Astrocyte (in vitro differentiated cells and primary cell): ENCODE measurements around the gene NT5C1B. TPM values are rescaled to one million over a fixed set of nuclear protein-coding genes. Genes with fewer than 3 reads are reported as not detected.

ENCODE experiments used
- DNase-seq: peaks from one replicate; pipeline ENCODE4 v3.0.0-alpha.2; 2010; ENCODE audit warnings: low read depth
- FAIRE-seq: peaks from 2 replicates; lab custom pipeline; 2011; peaks lifted over from hg19 to GRCh38; lab: Jason Lieb, UNC
- H2AFZ ChIP-seq: 2 replicates; pipeline ENCODE4 v1.6.0; 2012; ENCODE audit warnings: low read depth, low read length, inconsistent platforms
- H3K27ac ChIP-seq: 2 replicates; pipeline ENCODE4 v1.5.1; 2011; ENCODE audit warnings: low read depth, low read length, inconsistent platforms
- H3K27me3 ChIP-seq: 2 replicates; pipeline ENCODE4 v1.6.0; 2011; ENCODE audit warnings: low read length, inconsistent platforms; ENCODE audit not compliant: insufficient read depth
- H3K36me3 ChIP-seq: 2 replicates; pipeline ENCODE4 v1.5.1; 2011; ENCODE audit warnings: low read length, inconsistent platforms; ENCODE audit not compliant: insufficient read depth
- H3K4me1 ChIP-seq: 2 replicates; pipeline ENCODE4 v1.5.1; 2011; ENCODE audit warnings: low read length, inconsistent platforms; ENCODE audit not compliant: insufficient read depth
- H3K4me2 ChIP-seq: 2 replicates; pipeline ENCODE4 v1.6.0; 2012; ENCODE audit warnings: low read length, inconsistent platforms
- H3K4me3 ChIP-seq: 2 replicates; pipeline ENCODE4 v1.5.1; 2011; ENCODE audit warnings: low read depth, mild to moderate bottlenecking, low read length, inconsistent platforms; ENCODE audit not compliant: insufficient read depth
- H3K79me2 ChIP-seq: 2 replicates; pipeline ENCODE4 v1.6.0; 2012; ENCODE audit warnings: mild to moderate bottlenecking, low read length, inconsistent platforms; ENCODE audit not compliant: insufficient read depth
- H3K9ac ChIP-seq: 2 replicates; pipeline ENCODE4 v1.6.0; 2012; ENCODE audit warnings: mild to moderate bottlenecking, low read length, inconsistent platforms
- H3K9me3 ChIP-seq: 2 replicates; pipeline ENCODE4 v1.5.1; 2012; ENCODE audit warnings: low read depth, mild to moderate bottlenecking, low read length, inconsistent platforms; ENCODE audit not compliant: insufficient read depth
- H4K20me1 ChIP-seq: 2 replicates; pipeline ENCODE4 v1.6.0; 2012; ENCODE audit warnings: low read length, inconsistent platforms; ENCODE audit not compliant: insufficient read depth
- H3K27ac Mint-ChIP-seq: one replicate; pipeline ENCODE4 v1.8.0; 2021; ENCODE audit warnings: mild to moderate bottlenecking, mixed read lengths; ENCODE audit not compliant: unreplicated experiment
- H3K27me3 Mint-ChIP-seq: one replicate; pipeline ENCODE4 v1.8.0; 2021; ENCODE audit warnings: low read depth, mixed read lengths; ENCODE audit not compliant: unreplicated experiment
- H3K36me3 Mint-ChIP-seq: one replicate; pipeline ENCODE4 v1.8.0; 2021; ENCODE audit warnings: low read depth, mixed read lengths; ENCODE audit not compliant: unreplicated experiment
- H3K4me1 Mint-ChIP-seq: one replicate; pipeline ENCODE4 v1.8.0; 2021; ENCODE audit warnings: low read depth, mixed read lengths; ENCODE audit not compliant: unreplicated experiment
- H3K4me3 Mint-ChIP-seq: one replicate; pipeline ENCODE4 v1.8.0; 2021; ENCODE audit warnings: mild to moderate bottlenecking, moderate library complexity, mixed read lengths; ENCODE audit not compliant: unreplicated experiment
- H3K9me3 Mint-ChIP-seq: one replicate; pipeline ENCODE4 v1.8.0; 2021; ENCODE audit warnings: mild to moderate bottlenecking, mixed read lengths; ENCODE audit not compliant: unreplicated experiment
- CTCF ChIP-seq: IDR thresholded peaks from 2 replicates; pipeline ENCODE4 v1.5.1; 2011; ENCODE audit warnings: low read depth, mild to moderate bottlenecking, inconsistent platforms, low read length, moderate library complexity; ENCODE audit not compliant: insufficient read depth
- EZH2 ChIP-seq: IDR thresholded peaks from 2 replicates; pipeline ENCODE4 v1.6.1; 2012; ENCODE audit warnings: mild to moderate bottlenecking, low read length, inconsistent platforms; ENCODE audit not compliant: insufficient read depth
- total RNA-seq: library from RNA; stranded (reverse); gene quantifications from 2 replicates; pipeline ENCODE4 v1.2.1, GENCODE V29; 2021

Gene NT5C1B
- total RNA-seq, 1 donor from 2014 or later = not detected

GRCh38 chr2:18525852-18526251 is 63.5 kb downstream of the NT5C1B start:
- FAIRE-seq (no peak), DNase-seq (no peak)
- Histone ChIP-seq H3K36me3 (no peaks in the 10 kb centered on the region), H2AFZ (no peak overlapping the region), H3K27ac (no peak overlapping the region), H3K4me2 (no peak overlapping the region), H3K4me1 (no peaks in the 10 kb centered on the region), H3K9ac (no peak overlapping the region), H4K20me1 (no peaks in the 10 kb centered on the region), H3K4me3 (no peak overlapping the region), H3K27me3 (no peaks in the 10 kb centered on the region), H3K79me2 (no peaks in the 10 kb centered on the region), H3K9me3 (no peaks in the 10 kb centered on the region)
- TF ChIP-seq CTCF (no peak), EZH2 (no peak)
- Mint-ChIP-seq H3K27ac (no peak overlapping the region), H3K36me3 (no peaks in the 10 kb centered on the region), H3K9me3 (peaks cover 2% of the 10 kb centered on the region), H3K4me3 (no peak overlapping the region), H3K27me3 (peaks cover 5% of the 10 kb centered on the region), H3K4me1 (no peaks in the 10 kb centered on the region)

DNA sequence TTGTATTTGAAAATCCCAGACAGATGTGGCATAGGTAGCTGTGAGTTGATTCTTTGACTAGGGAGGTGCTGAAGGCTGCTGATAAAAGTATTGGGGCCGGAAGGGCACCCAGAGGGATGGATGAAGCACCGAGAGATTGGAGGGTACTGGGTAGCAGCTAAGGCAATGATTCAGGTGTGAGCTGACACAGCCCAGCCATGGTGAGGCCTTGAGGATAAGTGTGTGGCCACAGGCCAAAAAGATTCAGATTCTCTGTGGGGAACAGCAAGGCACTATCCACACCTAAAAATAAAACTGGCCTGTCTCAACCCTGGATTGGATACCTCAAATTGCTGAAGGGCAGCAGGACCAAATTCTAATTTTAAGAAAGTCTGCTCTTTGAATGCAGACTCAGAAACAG is 64.1 kb downstream of the NT5C1B start:
- Histone ChIP-seq H3K9me3 (no peaks in the 10 kb centered on the region), H4K20me1 (no peaks in the 10 kb centered on the region), H3K27ac (no peak overlapping the region), H3K79me2 (no peaks in the 10 kb centered on the region), H3K4me3 (no peak overlapping the region), H3K4me1 (no peaks in the 10 kb centered on the region), H3K27me3 (no peaks in the 10 kb centered on the region), H3K9ac (no peak overlapping the region), H3K36me3 (no peaks in the 10 kb centered on the region), H2AFZ (no peak overlapping the region), H3K4me2 (no peak overlapping the region)
- Mint-ChIP-seq H3K9me3 (peaks cover 2% of the 10 kb centered on the region), H3K36me3 (no peaks in the 10 kb centered on the region), H3K4me1 (no peaks in the 10 kb centered on the region), H3K4me3 (no peak overlapping the region), H3K27me3 (peaks cover 5% of the 10 kb centered on the region), H3K27ac (no peak overlapping the region)
- no peak for DNase-seq
- FAIRE-seq = no peak
- no peak for TF ChIP-seq CTCF
- TF ChIP-seq EZH2 = no peak

GRCh38 chr2:18522484-18523146 is 66.8 kb downstream of the NT5C1B start:
- Histone ChIP-seq H3K36me3 (no peaks in the 10 kb centered on the region), H3K79me2 (no peaks in the 10 kb centered on the region), H2AFZ (no peak overlapping the region), H3K4me2 (no peak overlapping the region), H3K4me1 (peaks cover 10% of the 10 kb centered on the region), H3K9ac (no peak overlapping the region), H3K27ac (no peak overlapping the region), H3K27me3 (no peaks in the 10 kb centered on the region), H3K4me3 (no peak overlapping the region), H4K20me1 (no peaks in the 10 kb centered on the region), H3K9me3 (no peaks in the 10 kb centered on the region)
- H3K27ac Mint-ChIP-seq = no peak overlapping the region
- FAIRE-seq (no peak), DNase-seq (peak; percentile 32)
- H3K9me3 Mint-ChIP-seq = peaks cover 2% of the 10 kb centered on the region
- TF ChIP-seq EZH2 (no peak), CTCF (no peak)
- peaks cover 9% of the 10 kb centered on the region for H3K4me1 Mint-ChIP-seq
- H3K27me3 Mint-ChIP-seq = no peaks in the 10 kb centered on the region
- H3K36me3 Mint-ChIP-seq = no peaks in the 10 kb centered on the region
- H3K4me3 Mint-ChIP-seq = no peak overlapping the region
